ENCODE data around the gene FABP3. TPM values are rescaled to one million over a fixed set of nuclear protein-coding genes. Genes with fewer than 3 reads are reported as not detected.

FABP3 gene
- total and polyA plus RNA-seq, 2 donors (not counting 3 experiments of a cell fraction or from before 2014, with no cell fraction given): 0.84 to 2.6 TPM

- no peaks in the 10 kb centered on the region for H3K9me3 ChIP-seq (replicated peaks; ENCODE audit: control insufficient read depth, insufficient read depth, low read length)
- TF ChIP-seq POLR2AphosphoS5 (IDR thresholded peaks at IDR 0.05; ENCODE audit: insufficient read depth, low read depth, low read length) (no peak), JUN (IDR thresholded peaks at IDR 0.05; ENCODE audit: borderline replicate concordance, insufficient read depth, insufficient read length, low read depth) (no peak), EZH2 (IDR thresholded peaks at IDR 0.05; ENCODE audit: borderline replicate concordance, low read depth, low read length, severe bottlenecking) (no peak), MYC (IDR thresholded peaks at IDR 0.05; ENCODE audit: low read depth, low read length) (no peak), FOS (IDR thresholded peaks at IDR 0.05; ENCODE audit: borderline replicate concordance, insufficient read depth, low read length) (no peak), POLR2A (IDR thresholded peaks at IDR 0.05; ENCODE audit: low read depth, low read length) (no peak)
- H4K20me1 ChIP-seq (replicated peaks; ENCODE audit: control insufficient read depth, extremely low read depth, insufficient read depth, low read length): no peaks in the 10 kb centered on the region
- H3K4me3 ChIP-seq (replicated peaks in 1 of 3; ENCODE audit: insufficient read depth in 1 of 3, low read depth in 1 of 3, low read length in 3 of 3): no peak overlapping the region
- H3K9me1 ChIP-seq (replicated peaks; ENCODE audit: control insufficient read depth, extremely low read depth, insufficient read depth, low read length): no peaks in the 10 kb centered on the region
- no peak for FAIRE-seq
- H3K4me2 ChIP-seq (ENCODE audit: insufficient read depth, low read length): no peak overlapping the region
- H3K9ac ChIP-seq (replicated peaks; ENCODE audit: extremely low read depth, insufficient read depth, low read length): no peak overlapping the region
- dilution Hi-C loops (cut with MboI; ENCODE audit: extremely low pct_ligation_motif_present, low sequenced_read_pairs): no loop called here
- intact Hi-C loops (cut with micrococcal nuclease): no loop called here
- H2AFZ ChIP-seq (ENCODE audit: low read depth, low read length): no peak overlapping the region
- peaks cover 5% of the 10 kb centered on the region for H3K4me1 ChIP-seq (ENCODE audit: control insufficient read depth, extremely low read depth, insufficient read depth, low read length)
- H3K27ac ChIP-seq (ENCODE audit: insufficient read depth, low read depth, low read length): no peak overlapping the region
- CTCF ChIA-PET: interaction anchor here (1.1 to 1.9 kb wide), 4 partner anchors 12 to 139 kb away, joined by 3 to 9 read pairs (median 3); no protein-coding TSS in a partner anchor
- no TSS peak for BruUV-seq (replicated peaks)
- POLR2A ChIA-PET: no interaction called here
- peaks cover 9 to 26% of the 10 kb centered on the region in 2 experiments for H3K27me3 ChIP-seq (ENCODE audit: control insufficient read depth in 2 of 2, insufficient read depth in 2 of 2, low read length in 2 of 2)
- H3K36me3 ChIP-seq (ENCODE audit: control insufficient read depth in 2 of 2, extremely low read depth in 1 of 2, insufficient read depth in 2 of 2, low read length in 2 of 2): no peaks in the 10 kb centered on the region
- DNase-seq (ENCODE audit: low read depth, low spot score): no peak
- H3K79me2 ChIP-seq (ENCODE audit: control insufficient read depth, insufficient read depth, low read length): no peaks in the 10 kb centered on the region
Measured at GRCh38 chr1:31409946-31410858, 37.3 kb upstream of the FABP3 start.

- no peaks in the 10 kb centered on the region for H3K9me3 ChIP-seq (replicated peaks; ENCODE audit: control insufficient read depth, insufficient read depth, low read length)
- peaks cover 5% of the 10 kb centered on the region for H3K4me1 ChIP-seq (ENCODE audit: control insufficient read depth, extremely low read depth, insufficient read depth, low read length)
- POLR2A ChIA-PET: no interaction called here
- dilution Hi-C loops (cut with MboI; ENCODE audit: extremely low pct_ligation_motif_present, low sequenced_read_pairs): no loop called here
- intact Hi-C loops (cut with micrococcal nuclease): no loop called here
- peaks cover 9 to 26% of the 10 kb centered on the region in 2 experiments for H3K27me3 ChIP-seq (ENCODE audit: control insufficient read depth in 2 of 2, insufficient read depth in 2 of 2, low read length in 2 of 2)
- no peak overlapping the region for H2AFZ ChIP-seq (ENCODE audit: low read depth, low read length)
- no peaks in the 10 kb centered on the region for H3K79me2 ChIP-seq (ENCODE audit: control insufficient read depth, insufficient read depth, low read length)
- BruUV-seq (replicated peaks): no TSS peak
- no peaks in the 10 kb centered on the region for H3K36me3 ChIP-seq (ENCODE audit: control insufficient read depth in 2 of 2, extremely low read depth in 1 of 2, insufficient read depth in 2 of 2, low read length in 2 of 2)
- H3K9ac ChIP-seq (replicated peaks; ENCODE audit: extremely low read depth, insufficient read depth, low read length): no peak overlapping the region
- no peak overlapping the region for H3K4me3 ChIP-seq (replicated peaks in 1 of 3; ENCODE audit: insufficient read depth in 1 of 3, low read depth in 1 of 3, low read length in 3 of 3)
- H4K20me1 ChIP-seq (replicated peaks; ENCODE audit: control insufficient read depth, extremely low read depth, insufficient read depth, low read length): no peaks in the 10 kb centered on the region
- H3K4me2 ChIP-seq (ENCODE audit: insufficient read depth, low read length): no peak overlapping the region
- CTCF ChIA-PET: interaction anchor here (1.2 to 1.9 kb wide), 3 partner anchors 12 to 16 kb away, joined by 3 to 9 read pairs (median 4); no protein-coding TSS in a partner anchor
- FAIRE-seq (no peak), DNase-seq (ENCODE audit: low read depth, low spot score) (no peak)
- no peak overlapping the region for H3K27ac ChIP-seq (ENCODE audit: insufficient read depth, low read depth, low read length)
- H3K9me1 ChIP-seq (replicated peaks; ENCODE audit: control insufficient read depth, extremely low read depth, insufficient read depth, low read length): no peaks in the 10 kb centered on the region
- TF ChIP-seq POLR2A (IDR thresholded peaks at IDR 0.05; ENCODE audit: low read depth, low read length) (no peak), GATA2 (IDR thresholded peaks at IDR 0.05; ENCODE audit: insufficient read depth, insufficient read length, low read depth, low read length) (no peak), EZH2 (IDR thresholded peaks at IDR 0.05; ENCODE audit: borderline replicate concordance, low read depth, low read length, severe bottlenecking) (no peak), MYC (IDR thresholded peaks at IDR 0.05; ENCODE audit: low read depth, low read length) (no peak), POLR2AphosphoS5 (IDR thresholded peaks at IDR 0.05; ENCODE audit: insufficient read depth, low read depth, low read length) (no peak), CTCF (IDR thresholded peaks at IDR 0.05; ENCODE audit: extremely low read depth in 1 of 2, insufficient read depth in 1 of 2, low read depth in 1 of 2, low read length in 2 of 2) (no peak), MAX (IDR thresholded peaks at IDR 0.05; ENCODE audit: insufficient read depth, insufficient read length) (no peak), JUN (IDR thresholded peaks at IDR 0.05; ENCODE audit: borderline replicate concordance, insufficient read depth, insufficient read length, low read depth) (no peak), FOS (IDR thresholded peaks at IDR 0.05; ENCODE audit: borderline replicate concordance, insufficient read depth, low read length) (no peak)
Measured at GRCh38 chr1:31408788-31409318, 36.0 kb upstream of the FABP3 start.
